Choroid plexus epithelial cell (primary cell): ENCODE data around the gene CAMK1D.

ENCODE experiments used
- DNase-seq: peaks from one replicate; pipeline ENCODE4 v3.0.0-alpha.2; 2010; ENCODE audit warnings: low read depth
- H3K4me3 ChIP-seq: 2 replicates; pipeline ENCODE4 v1.5.1; 2011; ENCODE audit warnings: low read depth, mild to moderate bottlenecking, control low read depth, low read length, moderate library complexity
- CTCF ChIP-seq: conservative IDR thresholded peaks from 2 replicates; pipeline ENCODE4 v1.5.1; 2011; ENCODE audit warnings: low read depth, mild to moderate bottlenecking, control low read depth, inconsistent platforms, low read length, moderate library complexity

The CAMK1D gene

GRCh38 chr10:12771981-12772760, 422.8 kb downstream of the CAMK1D start:
- no peak overlapping the region for H3K4me3 ChIP-seq
- DNase-seq: no peak
- TF ChIP-seq CTCF: no peak

- no peak overlapping the region for H3K4me3 ChIP-seq
These were observed 423.6 kb downstream of the CAMK1D start for GRCh38 chr10:12772797-12773587.

GRCh38 chr10:12774204-12774894, 425.0 kb downstream of the CAMK1D start:
- no peak overlapping the region for H3K4me3 ChIP-seq
- TF ChIP-seq CTCF: no peak
- DNase-seq: no peak

More at GRCh38 chr10:12772797-12773587, 423.6 kb downstream of the CAMK1D start:
- DNase-seq: no peak
- TF ChIP-seq CTCF: no peak

GRCh38 chr10:12777840-12778585, 428.7 kb downstream of the CAMK1D start:
- H3K4me3 ChIP-seq: no peak overlapping the region
- TF ChIP-seq CTCF: no peak
- no peak for DNase-seq

GRCh38 chr10:12780634-12781601, 431.6 kb downstream of the CAMK1D start:
- TF ChIP-seq CTCF: no peak
- DNase-seq: peak; percentile 20
- no peak overlapping the region for H3K4me3 ChIP-seq
